HCT116 (cell line): ENCODE data around the gene MYLK. TPM values are rescaled to one million over a fixed set of nuclear protein-coding genes. Genes with fewer than 3 reads are reported as not detected.

Experiments used
- ATAC-seq: fragments of 200-7000 bp; cut with Tn5 transposase; 2 replicates; pipeline ENCODE4 v1.9.1; 2020; ENCODE audit warnings: mild to moderate bottlenecking, moderate library complexity
- BruUV-seq: library from RNA; stranded (reverse); fragments of 400-500 nt; replicated peaks from 2 replicates; lab custom pipeline; 2021; lab: Mats Ljungman, UMichigan
- CTCF ChIA-PET: fragments of 300-600 bp; sonication (Branson Sonifier 250); formaldehyde crosslinking; loops from one replicate; lab custom pipeline; 2021; ENCODE audit warnings: antibody characterized with exemption; lab: Charles Lee
- POLR2A ChIA-PET: fragments of 300-600, 350-600 bp; sonication (Branson Sonifier 250); formaldehyde crosslinking; loops from one replicate; lab custom pipeline; 2021; ENCODE audit warnings: antibody characterized with exemption; lab: Charles Lee
- RAD21 ChIA-PET, 2 experiments: fragments of 300-600 bp; sonication (Branson Sonifier 250); formaldehyde crosslinking; loops; one replicate each; lab custom pipeline; 2023; ENCODE audit warnings: low total read pairs in 2 of 2; ENCODE audit not compliant: uncharacterized antibody in 2 of 2, unreplicated experiment in 2 of 2, low non-redundant PET in 1 of 2; lab: Charles Lee
- DNase-seq: peaks from one replicate; pipeline ENCODE4 v3.0.0-alpha.2; 2010; ENCODE audit warnings: low read depth, low spot score
- H2AFZ ChIP-seq: fragments of 200-600 bp; shearing (Covaris generic), sonication (generic); 2 replicates; pipeline ENCODE4 v1.6.1; 2017; ENCODE audit warnings: low read depth, mixed run types, mixed read lengths, antibody characterized with exemption, low read length; ENCODE audit not compliant: poor library complexity, severe bottlenecking
- H3K27ac ChIP-seq: 2 replicates; pipeline ENCODE4 v1.5.1; 2012; ENCODE audit warnings: low read depth, low read length
- H3K27me3 ChIP-seq: fragments of 200-600 bp; sonication (generic); 2 replicates; pipeline ENCODE4 v1.6.1; 2016; ENCODE audit warnings: mixed run types, low read length, mixed read lengths; ENCODE audit not compliant: insufficient read depth
- H3K36me3 ChIP-seq, 2 experiments: fragments of 200-500 bp in 1 of 2; fragments of 200-600 bp in 1 of 2; sonication (Bioruptor generic) in 1 of 2; sonication (generic) in 1 of 2; 2 replicates each; pipeline versions ENCODE4 v1.5.1 to v1.6.1; 2014 to 2016; ENCODE audit warnings: low read length in 2 of 2, inconsistent platforms in 1 of 2, mixed read lengths in 1 of 2, mixed run types in 1 of 2; ENCODE audit not compliant: insufficient read depth in 2 of 2, control insufficient read depth in 1 of 2
- H3K4me1 ChIP-seq, 2 experiments: fragments of 200-600 bp in 1 of 2; sonication (generic) in 1 of 2; 2 replicates each; pipeline versions ENCODE4 v1.5.1 to v1.6.1; 2012 to 2017; ENCODE audit warnings: low read length in 2 of 2, inconsistent platforms in 1 of 2, mild to moderate bottlenecking in 1 of 2, mixed read lengths in 1 of 2, mixed run types in 1 of 2, moderate library complexity in 1 of 2; ENCODE audit not compliant: insufficient read depth in 2 of 2, control insufficient read depth in 1 of 2
- H3K4me2 ChIP-seq: fragments of 200-600 bp; sonication (generic); 2 replicates; pipeline ENCODE4 v1.6.1; 2017; ENCODE audit warnings: mixed run types, low read length, mixed read lengths
- H3K4me3 ChIP-seq, 2 experiments: fragments of 200-600 bp in 1 of 2; sonication (generic) in 1 of 2; replicated peaks in 1 of 2; 2 replicates each; pipeline ENCODE4 v1.5.1; 2011 to 2016; ENCODE audit warnings: low read length in 2 of 2, control low read depth in 1 of 2, low read depth in 1 of 2, mild to moderate bottlenecking in 1 of 2, mixed read lengths in 1 of 2, mixed run types in 1 of 2
- H3K79me2 ChIP-seq: fragments of 200-600 bp; sonication (generic); 2 replicates; pipeline ENCODE4 v1.6.1; 2017; ENCODE audit warnings: mild to moderate bottlenecking, mixed run types, low read length, moderate library complexity, mixed read lengths; ENCODE audit not compliant: insufficient read depth
- H3K9ac ChIP-seq: fragments of 200-600 bp; sonication (generic); 2 replicates; pipeline ENCODE4 v1.6.1; 2016; ENCODE audit warnings: low read length, mixed read lengths
- H3K9me2 ChIP-seq: fragments of 200-600 bp; sonication (generic), shearing (Covaris generic); 2 replicates; pipeline ENCODE4 v1.6.1; 2017; ENCODE audit warnings: mixed run types, mild to moderate bottlenecking, moderate library complexity; ENCODE audit not compliant: insufficient read depth
- H3K9me3 ChIP-seq, 2 experiments: fragments of 200-500 bp in 1 of 2; fragments of 200-600 bp in 1 of 2; sonication (Bioruptor generic) in 1 of 2; sonication (generic) in 1 of 2; 2 replicates each; pipeline ENCODE4 v1.6.1; 2014 to 2017; ENCODE audit warnings: low read length in 2 of 2, mixed read lengths in 2 of 2, inconsistent platforms in 1 of 2, low read depth in 1 of 2, mild to moderate bottlenecking in 1 of 2, mixed run types in 1 of 2, moderate library complexity in 1 of 2; ENCODE audit not compliant: control insufficient read depth in 1 of 2, insufficient read depth in 1 of 2
- H4K20me1 ChIP-seq: fragments of 200-600 bp; sonication (generic), shearing (Covaris generic); 2 replicates; pipeline ENCODE4 v1.6.1; 2017; ENCODE audit warnings: mixed run types, mild to moderate bottlenecking, moderate library complexity; ENCODE audit not compliant: insufficient read depth
- CBX3 ChIP-seq: IDR thresholded peaks from 2 replicates; pipeline ENCODE4 v1.6.1; 2012; ENCODE audit warnings: low read depth
- CEBPB ChIP-seq: IDR thresholded peaks from 2 replicates; pipeline ENCODE4 v1.6.1; 2012; ENCODE audit warnings: low read depth
- EGR1 ChIP-seq: IDR thresholded peaks from 2 replicates; pipeline ENCODE4 v1.6.1; 2012; ENCODE audit warnings: low read depth
- EZH2 ChIP-seq: fragments of 200-600 bp; sonication (generic); IDR thresholded peaks from 2 replicates; pipeline ENCODE4 v1.6.1; 2017; ENCODE audit warnings: antibody characterized with exemption, mixed run types
- EZH2phosphoT487 ChIP-seq: fragments of 200-600 bp; IDR thresholded peaks from 2 replicates; pipeline ENCODE4 v1.6.1; 2018; ENCODE audit warnings: antibody characterized with exemption, borderline replicate concordance
- FOSL1 ChIP-seq: IDR thresholded peaks from 2 replicates; pipeline ENCODE4 v1.6.1; 2012; ENCODE audit warnings: low read depth
- JUND ChIP-seq: IDR thresholded peaks from 2 replicates; pipeline ENCODE4 v1.6.1; 2012
- POLR2AphosphoS5 ChIP-seq: IDR thresholded peaks from 2 replicates; pipeline ENCODE4 v1.6.1; 2011; ENCODE audit warnings: mild to moderate bottlenecking, low read depth, low read length, moderate library complexity
- REST ChIP-seq: IDR thresholded peaks from 2 replicates; pipeline ENCODE4 v1.6.1; 2012; ENCODE audit warnings: low read depth
- SIN3A ChIP-seq: IDR thresholded peaks from 2 replicates; pipeline ENCODE4 v1.6.1; 2012; ENCODE audit warnings: low read depth
- SP1 ChIP-seq: IDR thresholded peaks from 2 replicates; pipeline ENCODE4 v1.6.1; 2012; ENCODE audit warnings: low read depth
- YY1 ChIP-seq: IDR thresholded peaks from 2 replicates; pipeline ENCODE4 v1.6.1; 2011; ENCODE audit warnings: low read length, low read depth, moderate library complexity, mild to moderate bottlenecking; ENCODE audit not compliant: insufficient replicate concordance; ENCODE audit errors: extremely low read depth
- ZBTB33 ChIP-seq: IDR thresholded peaks from 2 replicates; pipeline ENCODE4 v1.6.1; 2011; ENCODE audit warnings: mild to moderate bottlenecking, low read length, moderate library complexity; ENCODE audit not compliant: insufficient replicate concordance; ENCODE audit errors: extremely low read depth
- ZFX ChIP-seq: fragments of 450-650 bp; IDR thresholded peaks from 2 replicates; pipeline ENCODE4 v1.6.1; 2017
- ZNF274 ChIP-seq: fragments of 200-500 bp; sonication (Bioruptor generic); IDR thresholded peaks from 2 replicates; pipeline ENCODE4 v1.6.1; 2014; ENCODE audit warnings: mild to moderate bottlenecking, low read depth, low read length, inconsistent platforms
- intact Hi-C: fragments of 100-400 bp; cut with micrococcal nuclease; formaldehyde crosslinking; loops from 2 replicates; pipeline ENCODE4 v1.10.0; 2022
- total RNA-seq: library from RNA; stranded (reverse); gene quantifications from one replicate; pipeline ENCODE4 v1.2.1, GENCODE V29; 2021; ENCODE audit not compliant: unreplicated experiment
- TF ChIP-seq, protein P1 (sequence below): IDR thresholded peaks from 2 replicates; pipeline ENCODE4 v1.6.1; 2012

The MYLK gene
- total RNA-seq, 1 experiment from 2014 or later, result 3.8 TPM

- Histone ChIP-seq H2AFZ (no peak overlapping the region), H3K4me3 (no peak overlapping the region), H3K4me2 (no peak overlapping the region), H3K79me2 (no peaks in the 10 kb centered on the region), H4K20me1 (no peaks in the 10 kb centered on the region), H3K9me2 (no peaks in the 10 kb centered on the region; the same call in 1 of the 2 replicates), H3K4me1 (no peaks in the 10 kb centered on the region), H3K9me3 (no peaks in the 10 kb centered on the region), H3K9ac (no peak overlapping the region), H3K27me3 (no peaks in the 10 kb centered on the region), H3K27ac (no peak overlapping the region), H3K36me3 (no peaks in the 10 kb centered on the region)
- no TSS peak for BruUV-seq
- ATAC-seq, result no peak
- CTCF ChIA-PET, result no interaction called here
- TF ChIP-seq CBX3 (no peak), SIN3A (no peak), FOSL1 (no peak), YY1 (no peak), ZBTB33 (no peak)
- POLR2A ChIA-PET, result no interaction called here
- intact Hi-C loops, result no loop called here
- RAD21 ChIA-PET, result no interaction called here
- no peak for DNase-seq
Measured at GRCh38 chr3:123870033-123870432, 14.1 kb downstream of the MYLK start.

- ATAC-seq, result no peak
- no peak overlapping the region for H3K4me2 ChIP-seq
- POLR2A ChIA-PET, result no interaction called here
- TF ChIP-seq SIN3A, result no peak
- TF ChIP-seq POLR2AphosphoS5, result no peak
- TF ChIP-seq CBX3, result no peak
- no peak for TF ChIP-seq EZH2phosphoT487
- TF ChIP-seq EGR1, result no peak
- no peak for TF ChIP-seq JUND
- TF ChIP-seq REST, result no peak
- no peak for TF ChIP-seq ZFX
- TF ChIP-seq YY1, result no peak
- no peak for TF ChIP-seq SP1
- TF ChIP-seq ZNF274, result no peak
- TF ChIP-seq CEBPB, result no peak
- TF ChIP-seq, protein P1, sequence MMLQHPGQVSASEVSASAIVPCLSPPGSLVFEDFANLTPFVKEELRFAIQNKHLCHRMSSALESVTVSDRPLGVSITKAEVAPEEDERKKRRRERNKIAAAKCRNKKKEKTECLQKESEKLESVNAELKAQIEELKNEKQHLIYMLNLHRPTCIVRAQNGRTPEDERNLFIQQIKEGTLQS, result no peak
- TF ChIP-seq EZH2, result no peak
Measured at GRCh38 chr3:123869165-123869564, 15.0 kb downstream of the MYLK start.

More at GRCh38 chr3:123869165-123869564, 15.0 kb downstream of the MYLK start:
- Histone ChIP-seq H3K4me3 (no peak overlapping the region), H3K9ac (no peak overlapping the region), H3K9me3 (no peaks in the 10 kb centered on the region), H3K4me1 (no peaks in the 10 kb centered on the region), H4K20me1 (no peaks in the 10 kb centered on the region), H3K79me2 (no peaks in the 10 kb centered on the region), H3K36me3 (no peaks in the 10 kb centered on the region), H3K27me3 (no peaks in the 10 kb centered on the region), H2AFZ (no peak overlapping the region), H3K27ac (no peak overlapping the region), H3K9me2 (no peaks in the 10 kb centered on the region; the same call in 1 of the 2 replicates)
- no TSS peak for BruUV-seq
- RAD21 ChIA-PET, result no interaction called here
- CTCF ChIA-PET, result no interaction called here
- DNase-seq, result no peak
- intact Hi-C loops, result no loop called here
